GM18508 (cell line): Measurements from ENCODE around the gene CLVS2.

Source experiments
- ATAC-seq: cut with Tn5 transposase; IDR thresholded peaks from one replicate; pipeline ENCODE4 v1.9.1; 2021; ENCODE audit warnings: moderate number of reproducible peaks; ENCODE audit not compliant: insufficient read depth, unreplicated experiment

CLVS2 gene

GRCh38 chr6:123117145-123117908 is 121.3 kb downstream of the CLVS2 start:
- ATAC-seq, result no peak

- ATAC-seq, result no peak
These were observed 122.8 kb downstream of the CLVS2 start for GRCh38 chr6:123118811-123119210.
